H1 (cell line): ENCODE measurements around the gene LRRC18. TPM values are rescaled to one million over a fixed set of nuclear protein-coding genes. Genes with fewer than 3 reads are reported as not detected.

Experiments
- CTCF ChIA-PET: fragments of 300-600 bp; sonication (Branson Sonifier 250); formaldehyde crosslinking; loops from one replicate; lab custom pipeline; 2021; ENCODE audit not compliant: partially characterized antibody; lab: Charles Lee
- POLR2A ChIA-PET: fragments of 300-600 bp; sonication (Branson Sonifier 250); formaldehyde crosslinking; loops from one replicate; lab custom pipeline; 2021; ENCODE audit warnings: inconsistent platforms; ENCODE audit not compliant: partially characterized antibody; lab: Charles Lee
- DNase-seq, 2 experiments: peaks; one replicate each; pipeline versions ENCODE4 v3.0.0 to v3.0.0-alpha.2; 2010 to 2022; ENCODE audit warnings: low spot score in 2 of 2, low read depth in 1 of 2, mixed read lengths in 1 of 2
- FAIRE-seq: peaks from 2 replicates; lab custom pipeline; 2011; peaks lifted over from hg19 to GRCh38; lab: Jason Lieb, UNC
- H2AFZ ChIP-seq: 2 replicates; pipeline ENCODE4 v1.8.1; 2012; ENCODE audit warnings: low read length, inconsistent platforms
- H2AK5ac ChIP-seq: 2 replicates; pipeline ENCODE4 v1.6.1; 2013; ENCODE audit warnings: low read depth, low read length
- H2BK120ac ChIP-seq: replicated peaks from 2 replicates; pipeline ENCODE3; 2013; ENCODE audit warnings: low read depth, low read length, inconsistent platforms
- H2BK12ac ChIP-seq: 2 replicates; pipeline ENCODE4 v1.6.1; 2013; ENCODE audit warnings: low read depth, low read length
- H2BK15ac ChIP-seq: 2 replicates; pipeline ENCODE4 v1.6.1; 2013; ENCODE audit warnings: low read length
- H2BK20ac ChIP-seq: 2 replicates; pipeline ENCODE4 v1.6.1; 2013; ENCODE audit warnings: low read length
- H2BK5ac ChIP-seq: 2 replicates; pipeline ENCODE4 v1.6.1; 2013; ENCODE audit warnings: low read depth, low read length
- H3K14ac ChIP-seq: 2 replicates; pipeline ENCODE4 v1.6.1; 2013; ENCODE audit warnings: inconsistent platforms; ENCODE audit not compliant: insufficient read length
- H3K18ac ChIP-seq: 2 replicates; pipeline ENCODE4 v1.6.1; 2013; ENCODE audit warnings: low read length; ENCODE audit errors: extremely low read depth
- H3K23ac ChIP-seq: 2 replicates; pipeline ENCODE4 v1.6.1; 2013; ENCODE audit warnings: inconsistent platforms; ENCODE audit not compliant: insufficient read length
- H3K23me2 ChIP-seq: 2 replicates; pipeline ENCODE4 v1.6.1; 2013; ENCODE audit warnings: low read depth, low read length
- H3K27ac ChIP-seq: 2 replicates; pipeline ENCODE4 v1.6.1; 2011; ENCODE audit warnings: low read depth, low read length, inconsistent platforms
- H3K27me3 ChIP-seq, 4 experiments: replicated peaks in 1 of 4; 1 replicate in 1 of 4; 2 replicates in 3 of 4; pipeline versions ENCODE4 v1.6.1 to v1.8.1; 2011 to 2013; ENCODE audit warnings: low read length in 3 of 4, mild to moderate bottlenecking in 3 of 4, inconsistent platforms in 2 of 4, mixed read lengths in 2 of 4, moderate library complexity in 1 of 4; ENCODE audit not compliant: control insufficient read depth in 3 of 4, insufficient read depth in 3 of 4; ENCODE audit errors: extremely low read depth in 1 of 4
- H3K36me3 ChIP-seq, 4 experiments: 2 replicates each; pipeline versions ENCODE4 v1.6.1 to v1.8.1; 2011 to 2013; ENCODE audit warnings: mild to moderate bottlenecking in 4 of 4, low read length in 3 of 4, moderate library complexity in 2 of 4, control low read depth in 1 of 4, inconsistent platforms in 1 of 4; ENCODE audit not compliant: insufficient read depth in 4 of 4, control insufficient read depth in 2 of 4
- H3K4ac ChIP-seq: replicated peaks from 2 replicates; pipeline ENCODE3; 2013; ENCODE audit warnings: low read length, low read depth, mixed read lengths, inconsistent platforms; ENCODE audit not compliant: insufficient read length
- H3K4me1 ChIP-seq, 4 experiments: replicated peaks in 1 of 4; 1 replicate in 1 of 4; 2 replicates in 3 of 4; pipeline versions ENCODE4 v1.6.1 to v1.8.1; 2011 to 2013; ENCODE audit warnings: low read length in 3 of 4, inconsistent platforms in 2 of 4, mixed read lengths in 1 of 4; ENCODE audit not compliant: insufficient read depth in 4 of 4, control insufficient read depth in 3 of 4
- H3K4me2 ChIP-seq, 2 experiments: 2 replicates each; pipeline versions ENCODE4 v1.6.1 to v1.8.1; 2011 to 2013; ENCODE audit warnings: low read depth in 2 of 2, low read length in 2 of 2, control low read depth in 1 of 2, inconsistent platforms in 1 of 2, mild to moderate bottlenecking in 1 of 2; ENCODE audit not compliant: insufficient read depth in 1 of 2
- H3K4me3 ChIP-seq, 4 experiments: fragments of 200-600, 300-600 bp in 1 of 4; sonication (generic), shearing (Covaris generic), sonication (Bioruptor Twin) in 1 of 4; 2 replicates each; pipeline versions ENCODE4 v1.5.1 to v1.8.1; 2011 to 2016; ENCODE audit warnings: low read length in 4 of 4, low read depth in 3 of 4, control low read depth in 2 of 4, inconsistent platforms in 2 of 4, mild to moderate bottlenecking in 2 of 4, mixed read lengths in 1 of 4, moderate library complexity in 1 of 4; ENCODE audit not compliant: insufficient read depth in 2 of 4; ENCODE audit errors: extremely low read depth in 1 of 4
- H3K56ac ChIP-seq: replicated peaks from 2 replicates; pipeline ENCODE3; 2013; ENCODE audit warnings: low read depth, mild to moderate bottlenecking, mixed read lengths, low read length, inconsistent platforms; ENCODE audit not compliant: insufficient read length
- H3K79me1 ChIP-seq: 2 replicates; pipeline ENCODE4 v1.6.1; 2013; ENCODE audit warnings: low read depth, low read length, control low read depth
- H3K79me2 ChIP-seq, 2 experiments: 2 replicates each; pipeline versions ENCODE4 v1.6.1 to v1.8.1; 2012 to 2013; ENCODE audit warnings: low read length in 2 of 2, mild to moderate bottlenecking in 2 of 2, inconsistent platforms in 1 of 2; ENCODE audit not compliant: insufficient read depth in 2 of 2, control insufficient read depth in 1 of 2
- H3K9ac ChIP-seq, 4 experiments: replicated peaks in 1 of 4; 1 replicate in 1 of 4; 2 replicates in 3 of 4; pipeline versions ENCODE4 v1.6.1 to v1.8.1; 2011 to 2013; ENCODE audit warnings: low read depth in 3 of 4, low read length in 3 of 4, control low read depth in 2 of 4, mild to moderate bottlenecking in 2 of 4, moderate library complexity in 2 of 4, inconsistent platforms in 1 of 4; ENCODE audit errors: extremely low read depth in 1 of 4
- H3K9me3 ChIP-seq, 2 experiments: 2 replicates each; pipeline versions ENCODE4 v1.6.1 to v1.8.1; 2012 to 2013; ENCODE audit warnings: mild to moderate bottlenecking in 2 of 2, moderate library complexity in 2 of 2, control low read depth in 1 of 2, inconsistent platforms in 1 of 2, low read depth in 1 of 2, low read length in 1 of 2, mixed read lengths in 1 of 2; ENCODE audit not compliant: insufficient read depth in 2 of 2
- H4K20me1 ChIP-seq, 2 experiments: replicated peaks in 1 of 2; 2 replicates each; pipeline versions ENCODE3 to v1.8.1; 2011 to 2013; ENCODE audit warnings: inconsistent platforms in 2 of 2, low read length in 2 of 2, mild to moderate bottlenecking in 1 of 2; ENCODE audit not compliant: insufficient read depth in 2 of 2, control insufficient read depth in 1 of 2
- H4K5ac ChIP-seq: 2 replicates; pipeline ENCODE4 v1.6.1; 2013; ENCODE audit warnings: low read length, low read depth, mixed read lengths, inconsistent platforms; ENCODE audit not compliant: insufficient read length
- H4K8ac ChIP-seq: 2 replicates; pipeline ENCODE4 v1.8.0; 2013; ENCODE audit warnings: mild to moderate bottlenecking, moderate library complexity, low read length, inconsistent platforms; ENCODE audit not compliant: insufficient read depth; ENCODE audit errors: extremely low read depth
- H4K91ac ChIP-seq: replicated peaks from 2 replicates; pipeline ENCODE3; 2013; ENCODE audit warnings: low read length, mixed read lengths, inconsistent platforms; ENCODE audit not compliant: insufficient read length
- E2F6 ChIP-seq: IDR thresholded peaks from 2 replicates; pipeline ENCODE4 v1.6.1; 2012; ENCODE audit warnings: inconsistent platforms
- JUN ChIP-seq: IDR thresholded peaks from 2 replicates; pipeline ENCODE4 v1.6.1; 2011; ENCODE audit warnings: low read depth, mild to moderate bottlenecking, improper control_type of control experiment, low read length
- POLR2A ChIP-seq, 2 experiments: IDR thresholded peaks; 1 replicate in 1 of 2; 2 replicates in 1 of 2; pipeline ENCODE4 v1.6.1; 2011; ENCODE audit warnings: low read depth in 2 of 2, low read length in 2 of 2, mild to moderate bottlenecking in 2 of 2; ENCODE audit errors: control extremely low read depth in 1 of 2
- SP4 ChIP-seq: IDR thresholded peaks from 2 replicates; pipeline ENCODE4 v1.6.1; 2012; ENCODE audit warnings: low read length, inconsistent platforms
- SRF ChIP-seq: IDR thresholded peaks from 2 replicates; pipeline ENCODE4 v1.6.1; 2011; ENCODE audit warnings: mild to moderate bottlenecking, low read depth, low read length, moderate library complexity
- TBP ChIP-seq: IDR thresholded peaks from 2 replicates; pipeline ENCODE4 v1.6.1; 2011; ENCODE audit warnings: low read depth, low read length, improper control_type of control experiment
- WGBS, 2 experiments: shearing (Covaris generic) in 1 of 2; methylation state at CpG; one replicate each; pipeline versions ENCODE4 v1.1.6 to v1.1.7; 2013 to 2015; ENCODE audit warnings: low lambda C conversion rate in 2 of 2, mixed read lengths in 2 of 2, inconsistent platforms in 1 of 2, low coverage in 1 of 2, missing lambda C conversion rate in 1 of 2; ENCODE audit not compliant: insufficient replicate concordance in 2 of 2, insufficient coverage in 1 of 2, insufficient read length in 1 of 2; ENCODE audit errors: extremely low coverage in 1 of 2, missing lambda C conversion rate in 1 of 2; 5-methylcytosine and 5-hydroxymethylcytosine counted together
- polyA plus RNA-seq, 7 experiments: library from polyadenylated mRNA; depleted of rRNA in 3 of 7; stranded (reverse) in 5 of 7; unstranded in 2 of 7; fragments of >200 nt in 5 of 7; fragments of 200-250 nt in 2 of 7; gene quantifications; 1 replicate in 5 of 7; 2 replicates in 1 of 7; 4 replicates in 1 of 7; pipeline versions ENCODE4 v1.2.1 to v1.2.3, GENCODE V29; 2011 to 2013; ENCODE audit warnings: missing spikeins in 2 of 7, mixed read lengths in 2 of 7
- total RNA-seq: library from RNA; stranded (reverse); fragmentation: NEBNext Ultra II Directional; extraction: Animal tissue kit (Norgen Biotek cat#: 25700); gene quantifications from 2 replicates; pipeline ENCODE4 v1.2.1, GENCODE V29; 2021

LRRC18 gene
- total and polyA plus RNA-seq, 2 of the 8 experiments (the other 6 are each of a cell fraction or from before 2014, with no cell fraction given), result not detected

DNA sequence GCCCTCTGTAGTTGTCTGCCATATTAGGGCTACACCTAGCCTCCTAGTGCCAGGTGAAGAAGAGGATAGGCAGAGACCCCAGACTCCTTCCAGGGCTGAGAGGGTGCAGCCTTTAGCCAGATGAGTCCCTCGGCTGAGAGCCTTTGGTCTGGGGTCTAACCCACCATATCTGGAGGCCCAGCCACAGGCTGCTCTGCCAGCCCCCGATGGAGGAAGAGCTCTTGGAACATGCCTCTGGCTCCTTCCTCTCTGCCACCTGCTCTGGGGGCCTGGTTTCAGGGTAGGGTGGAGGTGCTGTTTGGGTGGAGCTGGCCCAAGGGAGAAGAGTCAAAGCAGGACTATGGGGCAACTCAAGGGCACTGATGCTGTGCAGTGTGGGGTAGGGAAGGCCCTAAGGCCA lies 1.4 kb downstream of the LRRC18 start:
- Histone ChIP-seq H3K9ac (no peak overlapping the region), H3K9me3 (no peaks in the 10 kb centered on the region), H2AK5ac (no peak overlapping the region), H2BK20ac (no peak overlapping the region), H2BK12ac (no peak overlapping the region), H3K27me3 (no peaks in the 10 kb centered on the region; a peak in 1 of 7 replicates), H2BK5ac (no peak overlapping the region), H3K14ac (no peak overlapping the region), H3K4me2 (no peak overlapping the region), H3K23ac (no peak overlapping the region), H4K91ac (no peak overlapping the region), H3K4ac (no peak overlapping the region), H2AFZ (no peak overlapping the region), H3K4me3 (no peak overlapping the region), H2BK15ac (no peak overlapping the region), H3K79me1 (no peaks in the 10 kb centered on the region), H3K18ac (no peak overlapping the region), H4K5ac (no peak overlapping the region), H3K4me1 (no peaks in the 10 kb centered on the region; a peak in 1 of 7 replicates), H3K56ac (no peak overlapping the region), H3K79me2 (no peaks in the 10 kb centered on the region), H2BK120ac (no peak overlapping the region), H4K20me1 (peaks cover 0 to 1% of the 10 kb centered on the region in 2 experiments), H4K8ac (no peak overlapping the region), H3K36me3 (no peaks in the 10 kb centered on the region), H3K27ac (no peak overlapping the region)
- FAIRE-seq, result no peak
- no peak for DNase-seq
- 69% methylated on average over 2 of the region's 2 CpGs; no CpG with 5 or more reads in 1 of the 2 experiments for WGBS, 2 experiments
- ChIA-PET CTCF (interaction anchor here (0.8 to 2.0 kb wide), 2 partner anchors 13 to 23 kb away, joined by 4 to 5 read pairs; no protein-coding TSS in a partner anchor), POLR2A (no interaction called here)
- no peak for TF ChIP-seq SP4
- TF ChIP-seq JUN, result no peak
- no peak for TF ChIP-seq SRF
- TF ChIP-seq E2F6, result no peak
- TF ChIP-seq TBP, result no peak
- no peak for TF ChIP-seq POLR2A (IDR thresholded peaks at IDR 0.05; ENCODE audit: control extremely low read depth in 1 of 2, low read depth in 2 of 2, low read length in 2 of 2)
- TF ChIP-seq, all 59 proteins: peak for 0
- no peaks in the 10 kb centered on the region for H3K23me2 ChIP-seq
